Lung microvascular endothelial cell (primary cell): Measurements from ENCODE around the gene DHX29. TPM values are rescaled to one million over a fixed set of nuclear protein-coding genes. Genes with fewer than 3 reads are reported as not detected.

Experiments
- total RNA-seq: library from RNA; depleted of rRNA; stranded (reverse); fragments of >200 nt; gene quantifications from 2 replicates; pipeline ENCODE4 v1.2.1, GENCODE V29; 2014

The DHX29 gene
- total RNA-seq, 1 donor from 2014 or later = 16.5 TPM

Other genes with a start within 250 kb of the DHX29 start
- 0.22 TPM in 1 of 2 replicates, not detected in the other for gene GZMA, start 205.0 kb downstream of the DHX29 start, total RNA-seq
- gene GPX8, start 147.5 kb downstream of the DHX29 start, total RNA-seq = 2.0 and 22.2 TPM in 2 replicates
- under 0.01 TPM in 2 replicates for gene CDC20B, start 134.5 kb downstream of the DHX29 start, total RNA-seq
- gene MCIDAS, start 80.4 kb downstream of the DHX29 start, total RNA-seq = not detected in 2 replicates
- gene CCNO, start 74.1 kb downstream of the DHX29 start, total RNA-seq = not detected in 2 replicates
- gene MTREX, start 295 bp upstream of the DHX29 start, total RNA-seq = 39.2 and 46.2 TPM in 2 replicates
- 157 and 160 TPM in 2 replicates for gene PLPP1, start 227.3 kb upstream of the DHX29 start, total RNA-seq